Occipital lobe (tissue), 3 donors: ENCODE data around the gene EHHADH. TPM values are rescaled to one million over a fixed set of nuclear protein-coding genes. Genes with fewer than 3 reads are reported as not detected.

Experiments used
- DNase-seq: peaks from one replicate; lab custom pipeline; 2025; lab: John Stamatoyannopoulos, UW
- small RNA-seq: library from RNA; depleted of rRNA; stranded (forward); fragments of <200 nt; gene quantifications from one replicate; pipeline ENCODE3, GENCODE V24; 2014
- total RNA-seq: library from RNA; depleted of rRNA; stranded (reverse); fragments of >200 nt; gene quantifications from one replicate; pipeline ENCODE4 v1.2.3, GENCODE V29; 2014

Gene EHHADH
- total RNA-seq, 1 donor from 2014 or later: 1.4 TPM

DNA sequence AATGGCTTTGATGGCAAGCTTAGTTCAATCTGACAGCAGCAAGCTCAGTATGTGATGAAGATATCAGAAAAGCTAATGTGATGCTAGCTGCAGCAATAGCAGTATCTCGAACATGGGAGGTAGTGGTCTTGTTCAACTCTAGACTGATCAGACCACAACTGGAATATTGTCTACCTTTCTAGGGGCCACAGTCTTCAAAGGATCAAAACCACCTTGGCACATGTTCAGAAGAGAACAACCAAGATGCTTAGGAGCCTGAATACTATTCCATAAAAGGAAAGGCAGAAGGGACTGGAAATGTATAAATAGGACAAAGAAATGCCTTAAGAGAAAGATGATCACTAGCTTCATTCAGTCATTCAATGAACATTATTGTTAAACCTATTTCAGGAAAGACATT, 103.3 kb downstream of the EHHADH start:
- DNase-seq: no peak

DNA sequence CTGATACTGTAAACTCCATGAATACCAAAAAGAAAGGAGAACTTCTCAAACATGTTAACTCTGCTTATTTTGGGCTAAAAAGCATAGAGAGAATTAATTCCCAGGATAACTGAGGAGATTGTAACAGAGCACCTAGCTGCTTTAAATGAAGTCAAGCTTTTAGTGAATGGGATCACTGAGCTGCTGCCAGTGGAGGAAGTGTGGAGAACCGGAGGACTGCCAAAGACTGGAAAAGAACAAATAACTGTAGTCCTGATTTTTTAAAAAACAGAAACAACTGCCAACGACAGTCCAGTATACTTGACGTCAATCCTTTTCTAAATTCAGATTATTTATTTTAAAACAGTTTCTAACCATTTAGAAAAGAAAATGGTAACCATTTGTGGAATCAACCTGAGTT, 104.3 kb downstream of the EHHADH start:
- no peak for DNase-seq

DNA sequence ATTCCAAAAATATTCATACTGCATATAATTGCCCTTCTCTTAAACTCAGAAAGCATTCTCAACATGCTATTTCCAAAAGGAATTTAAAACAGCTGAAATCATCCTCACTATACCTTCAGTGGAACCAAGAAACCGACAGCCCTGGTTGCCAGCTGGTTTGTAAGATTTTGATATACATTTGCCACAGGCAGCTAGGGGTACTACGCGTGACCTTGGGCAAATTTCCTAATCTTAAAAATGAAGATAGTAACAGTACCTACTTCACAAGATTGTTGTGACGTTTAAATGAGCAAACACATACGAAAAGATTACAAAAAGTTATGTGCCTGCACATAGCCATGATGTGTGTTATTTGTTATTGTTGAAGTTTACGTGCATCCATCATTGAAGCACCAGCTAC, 108.3 kb downstream of the EHHADH start:
- no peak for DNase-seq

DNA sequence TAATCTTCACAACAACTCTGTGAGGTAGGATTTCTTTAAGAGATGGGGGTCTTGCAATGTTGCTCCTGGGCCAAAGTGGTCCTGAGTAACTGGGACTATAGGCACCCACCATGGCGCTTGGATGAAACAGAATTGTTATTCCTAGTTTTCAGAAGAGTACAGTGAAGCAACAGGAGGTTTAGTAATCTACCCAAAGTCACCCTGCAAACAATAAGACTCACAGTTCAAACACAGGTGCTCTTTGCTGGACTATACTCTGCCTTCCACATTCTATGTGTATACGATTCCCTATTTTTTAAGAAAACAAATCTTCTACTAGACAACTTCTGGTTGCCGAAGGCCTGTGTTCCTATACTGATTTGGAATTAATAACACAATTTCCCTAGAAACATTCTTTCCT, 109.1 kb downstream of the EHHADH start:
- no peak for DNase-seq

Small RNAs within 50 kb of the gene (small RNA-seq; reads per million reads assigned to genes)
- gene MIR5588: not detected

Other genes starting within 250 kb of the EHHADH start
- gene C3orf70, start 101.0 kb downstream of the EHHADH start, total RNA-seq: 26.8 TPM
- 46.8 TPM for gene MAP3K13, start 109.1 kb upstream of the EHHADH start, total RNA-seq
- 12.9 TPM for gene TMEM41A, start 245.0 kb upstream of the EHHADH start, total RNA-seq